Measurements from ENCODE around the gene PPP6R3. TPM values are rescaled to one million over a fixed set of nuclear protein-coding genes. Genes with fewer than 3 reads are reported as not detected.

The PPP6R3 gene
- total RNA-seq, 1 experiment from 2014 or later, result 171 TPM

GRCh38 chr11:68461575-68461917 lies 994 bp downstream of the PPP6R3 start:
- Histone ChIP-seq H3F3A (ENCODE audit: low read length, unreplicated experiment) (no peaks in the 10 kb centered on the region), H3K9ac (ENCODE audit: low read length) (peak overlapping the region; percentile 94), H3K36me3 (ENCODE audit: low read depth, low read length) (peaks cover 9% of the 10 kb centered on the region; the same call in 1 of the 2 replicates), H3K4me2 (ENCODE audit: low read length) (peak overlapping the region; percentile 88), H2AFZ (ENCODE audit: low read length) (no peak overlapping the region), H3K4me1 (ENCODE audit: insufficient read depth, low read length) (peaks cover 11% of the 10 kb centered on the region; the same call in 1 of the 2 replicates), H3K4me3 (ENCODE audit: low read length) (peak overlapping the region; percentile 91), H3K27ac (ENCODE audit: low read length) (no peak overlapping the region), H3K27me3 (ENCODE audit: low read length) (no peaks in the 10 kb centered on the region), H3K9me3 (ENCODE audit: low read length) (no peaks in the 10 kb centered on the region), H3K9me2 (replicated peaks; ENCODE audit: low read length) (no peaks in the 10 kb centered on the region), H4K20me1 (ENCODE audit: low read length) (peaks cover 50% of the 10 kb centered on the region), H3K79me2 (ENCODE audit: low read length) (peaks cover 59% of the 10 kb centered on the region)
- ATAC-seq (no peak), DNase-seq (no peak)
- TF ChIP-seq EZH2 (IDR thresholded peaks at IDR 0.05; ENCODE audit: low read length, unreplicated experiment) (no peak), EZH2phosphoT487 (IDR thresholded peaks at IDR 0.05; ENCODE audit: borderline replicate concordance, low read length) (no peak), CTCF (conservative IDR thresholded peaks at IDR 0.05; ENCODE audit: low read depth, low read length) (no peak)
- CTCF ChIA-PET, result no interaction called here
- intact Hi-C loops (cut with micrococcal nuclease), result loop anchor here (10.0 kb wide), 1 partner anchor 113 kb away; no protein-coding TSS in a partner anchor
- no TSS peak for BruUV-seq (replicated peaks)
- POLR2A ChIA-PET (ENCODE audit: unreplicated experiment), result no interaction called here

DNA sequence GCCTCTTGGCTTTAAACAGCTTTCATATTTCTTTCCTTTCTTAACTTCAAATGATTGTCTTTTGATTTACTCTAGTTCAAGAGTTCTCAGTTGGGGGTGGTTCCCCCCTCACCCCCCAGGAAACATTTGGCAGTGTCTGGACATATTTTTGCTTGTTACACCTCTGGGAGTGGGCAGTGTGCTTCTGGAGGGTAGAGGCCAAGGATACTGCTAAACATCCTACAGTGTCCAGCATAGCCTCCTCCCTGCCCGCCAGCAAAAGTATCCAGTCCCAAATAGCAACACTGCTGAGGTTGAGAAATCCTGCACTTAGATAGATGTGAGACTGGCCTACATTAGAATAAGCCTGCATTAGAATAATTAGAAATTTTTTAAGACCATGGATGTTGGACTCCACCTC lies 3.2 kb downstream of the PPP6R3 start:
- ChIA-PET CTCF (no interaction called here), POLR2A (ENCODE audit: unreplicated experiment) (interaction anchor here (0.6 kb wide), 1 partner anchor 30 kb away, joined by 4 read pairs; no protein-coding TSS in a partner anchor)
- DNase-seq, result no peak
- Histone ChIP-seq H3K9me2 (replicated peaks; ENCODE audit: low read length) (no peaks in the 10 kb centered on the region), H3K27me3 (ENCODE audit: low read length) (no peaks in the 10 kb centered on the region), H3K9ac (ENCODE audit: low read length) (no peak overlapping the region), H3K4me2 (ENCODE audit: low read length) (peak overlapping the region; percentile 88), H3K36me3 (ENCODE audit: low read depth, low read length) (peaks cover 13% of the 10 kb centered on the region; the same call in 1 of the 2 replicates), H2AFZ (ENCODE audit: low read length) (no peak overlapping the region), H3K9me3 (ENCODE audit: low read length) (no peaks in the 10 kb centered on the region), H3K4me1 (ENCODE audit: insufficient read depth, low read length) (peaks cover 11% of the 10 kb centered on the region; the same call in 1 of the 2 replicates), H4K20me1 (ENCODE audit: low read length) (peaks cover 70% of the 10 kb centered on the region), H3F3A (ENCODE audit: low read length, unreplicated experiment) (no peaks in the 10 kb centered on the region), H3K4me3 (ENCODE audit: low read length) (peak overlapping the region; percentile 91; the same call in 1 of the 2 replicates), H3K27ac (ENCODE audit: low read length) (no peak overlapping the region), H3K79me2 (ENCODE audit: low read length) (peaks cover 81% of the 10 kb centered on the region)
- intact Hi-C loops (cut with micrococcal nuclease), result loop anchor here (10.0 kb wide), 1 partner anchor 111 kb away; no protein-coding TSS in a partner anchor
- no peak for TF ChIP-seq EZH2 (IDR thresholded peaks at IDR 0.05; ENCODE audit: low read length, unreplicated experiment)
- TF ChIP-seq EZH2phosphoT487 (IDR thresholded peaks at IDR 0.05; ENCODE audit: borderline replicate concordance, low read length), result no peak
- no peak for TF ChIP-seq CTCF (conservative IDR thresholded peaks at IDR 0.05; ENCODE audit: low read depth, low read length)
- no TSS peak for BruUV-seq (replicated peaks)
- ATAC-seq, result no peak

DNA sequence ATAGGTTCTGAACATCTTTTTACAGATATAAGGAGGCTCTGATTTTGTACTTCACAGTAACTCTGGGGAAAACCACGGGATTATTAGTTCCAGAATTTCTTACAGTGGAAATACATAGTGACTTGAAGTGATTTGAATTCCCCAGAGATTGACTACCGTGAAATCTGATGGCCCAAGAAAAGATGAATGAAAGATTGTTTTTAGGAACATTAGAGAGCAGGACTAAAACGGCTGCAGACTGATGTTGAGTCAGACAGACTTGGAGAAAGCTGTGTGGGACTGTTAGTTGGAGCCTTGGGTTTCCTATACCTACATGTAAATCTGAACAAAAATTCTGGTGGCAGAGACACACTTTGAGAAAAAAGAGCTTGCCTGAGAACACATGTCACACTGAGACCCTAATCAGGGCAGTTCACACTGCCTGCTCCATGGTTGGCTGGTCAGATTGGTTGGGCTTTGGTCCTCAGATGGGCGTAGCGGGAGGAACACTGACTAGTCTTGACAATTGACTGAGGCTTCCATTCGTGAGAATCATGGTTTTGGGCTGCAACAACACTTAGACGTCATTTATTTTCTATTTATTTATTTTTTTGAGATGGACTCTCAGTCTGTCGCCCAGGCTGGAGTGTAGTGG lies 6.8 kb downstream of the PPP6R3 start:
- CTCF ChIA-PET, result no interaction called here
- H3K4me2 ChIP-seq (ENCODE audit: low read length), result no peak overlapping the region
- H3K9me3 ChIP-seq (ENCODE audit: low read length), result no peaks in the 10 kb centered on the region
- no peaks in the 10 kb centered on the region for H3K9me2 ChIP-seq (replicated peaks; ENCODE audit: low read length)
- no peak overlapping the region for H3K27ac ChIP-seq (ENCODE audit: low read length)
- H3K4me1 ChIP-seq (ENCODE audit: insufficient read depth, low read length), result peaks cover 11% of the 10 kb centered on the region; the same call in 1 of the 2 replicates
- no peaks in the 10 kb centered on the region for H3F3A ChIP-seq (ENCODE audit: low read length, unreplicated experiment)
- H2AFZ ChIP-seq (ENCODE audit: low read length), result no peak overlapping the region
- H4K20me1 ChIP-seq (ENCODE audit: low read length), result peaks cover 96% of the 10 kb centered on the region
- no peak overlapping the region for H3K4me3 ChIP-seq (ENCODE audit: low read length)
- no peaks in the 10 kb centered on the region for H3K27me3 ChIP-seq (ENCODE audit: low read length)
- intact Hi-C loops (cut with micrococcal nuclease), result loop anchor here (10.0 kb wide), 1 partner anchor 107 kb away; no protein-coding TSS in a partner anchor
- TF ChIP-seq CTCF (conservative IDR thresholded peaks at IDR 0.05; ENCODE audit: low read depth, low read length) (no peak), EZH2 (IDR thresholded peaks at IDR 0.05; ENCODE audit: low read length, unreplicated experiment) (no peak), EZH2phosphoT487 (IDR thresholded peaks at IDR 0.05; ENCODE audit: borderline replicate concordance, low read length) (no peak)
- DNase-seq (no peak), ATAC-seq (no peak)
- POLR2A ChIA-PET (ENCODE audit: unreplicated experiment), result no interaction called here
- peaks cover 100% of the 10 kb centered on the region for H3K79me2 ChIP-seq (ENCODE audit: low read length)
- BruUV-seq (replicated peaks), result no TSS peak
- H3K9ac ChIP-seq (ENCODE audit: low read length), result no peak overlapping the region
- peaks cover 25% of the 10 kb centered on the region for H3K36me3 ChIP-seq (ENCODE audit: low read depth, low read length)

Measured in PC-3 (cell line).